Nephron progenitor cell (in vitro differentiated cells): ENCODE measurements around the gene FDX1.
A peak's percentile ranks its signal among the peaks of the same experiment; 100 is the strongest.
"Not testable (repeated sequence)": the region's sequence is repeated elsewhere in the genome, so short reads cannot be mapped to it uniquely, and the experiment has no call there.

ENCODE experiments used
- DNase-seq: peaks from one replicate; pipeline ENCODE4 v3.0.0; 2021
- H3K27ac Mint-ChIP-seq: 2 replicates; pipeline ENCODE4 v1.8.0; 2021; ENCODE audit warnings: mild to moderate bottlenecking, moderate library complexity, mixed read lengths
- H3K27me3 Mint-ChIP-seq: 2 replicates; pipeline ENCODE4 v1.8.0; 2021; ENCODE audit warnings: mild to moderate bottlenecking, low read depth, mixed read lengths; ENCODE audit not compliant: poor library complexity
- H3K36me3 Mint-ChIP-seq: 2 replicates; pipeline ENCODE4 v1.8.0; 2021; ENCODE audit warnings: low read depth, mixed read lengths
- H3K4me1 Mint-ChIP-seq: 2 replicates; pipeline ENCODE4 v1.8.0; 2021; ENCODE audit warnings: mixed read lengths
- H3K4me3 Mint-ChIP-seq: 2 replicates; pipeline ENCODE4 v1.8.0; 2021; ENCODE audit warnings: mild to moderate bottlenecking, moderate library complexity, mixed read lengths
- H3K9me3 Mint-ChIP-seq: 2 replicates; pipeline ENCODE4 v1.8.0; 2021; ENCODE audit warnings: mild to moderate bottlenecking, moderate library complexity, mixed read lengths
- TF ChIP-seq, protein P1 (sequence below): fragments of 200-600 bp; sonication (generic); IDR thresholded peaks from 2 replicates; pipeline ENCODE4 v1.5.0; 2021; ENCODE audit warnings: antibody characterized with exemption

Gene FDX1, protein sequence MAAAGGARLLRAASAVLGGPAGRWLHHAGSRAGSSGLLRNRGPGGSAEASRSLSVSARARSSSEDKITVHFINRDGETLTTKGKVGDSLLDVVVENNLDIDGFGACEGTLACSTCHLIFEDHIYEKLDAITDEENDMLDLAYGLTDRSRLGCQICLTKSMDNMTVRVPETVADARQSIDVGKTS

DNA sequence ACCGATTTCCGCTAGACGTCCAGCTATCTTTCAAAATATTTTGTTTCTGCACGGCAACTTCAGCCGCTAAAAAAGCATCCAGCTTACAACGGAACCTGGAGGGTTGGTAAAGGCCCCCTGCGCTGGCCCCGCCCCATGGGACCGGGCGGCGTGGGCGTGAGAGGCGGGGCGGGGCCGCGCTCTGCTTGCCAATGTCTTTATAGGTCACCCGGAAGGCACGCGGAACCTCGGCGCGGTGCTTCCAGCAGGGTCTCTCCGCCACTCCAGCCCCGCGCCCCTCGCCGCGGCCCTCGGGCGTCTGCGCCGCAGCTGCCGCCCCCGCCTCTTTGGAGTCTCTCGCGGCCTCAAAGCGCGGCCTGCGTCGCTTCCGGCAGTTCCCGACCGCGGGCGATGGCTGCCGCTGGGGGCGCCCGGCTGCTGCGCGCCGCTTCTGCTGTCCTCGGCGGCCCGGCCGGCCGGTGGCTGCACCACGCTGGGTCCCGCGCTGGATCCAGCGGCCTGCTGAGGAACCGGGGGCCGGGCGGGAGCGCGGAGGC is at the start of gene FDX1:
Gene FDX1 (plus strand): TSS at position 218 of the 536 bp plus-strand sequence. CDS start 173 bp downstream, at position 391.
- Mint-ChIP-seq H3K27me3 (no peaks in the 10 kb centered on the region), H3K27ac (peak within 1 kb of the TSS; percentile 97), H3K4me3 (peak within 1 kb of the TSS; percentile 97), H3K9me3 (no peaks in the 10 kb centered on the region), H3K36me3 (no peaks in the 10 kb centered on the region), H3K4me1 (peaks cover 42% of the 10 kb centered on the region)
- TF ChIP-seq, protein P1, sequence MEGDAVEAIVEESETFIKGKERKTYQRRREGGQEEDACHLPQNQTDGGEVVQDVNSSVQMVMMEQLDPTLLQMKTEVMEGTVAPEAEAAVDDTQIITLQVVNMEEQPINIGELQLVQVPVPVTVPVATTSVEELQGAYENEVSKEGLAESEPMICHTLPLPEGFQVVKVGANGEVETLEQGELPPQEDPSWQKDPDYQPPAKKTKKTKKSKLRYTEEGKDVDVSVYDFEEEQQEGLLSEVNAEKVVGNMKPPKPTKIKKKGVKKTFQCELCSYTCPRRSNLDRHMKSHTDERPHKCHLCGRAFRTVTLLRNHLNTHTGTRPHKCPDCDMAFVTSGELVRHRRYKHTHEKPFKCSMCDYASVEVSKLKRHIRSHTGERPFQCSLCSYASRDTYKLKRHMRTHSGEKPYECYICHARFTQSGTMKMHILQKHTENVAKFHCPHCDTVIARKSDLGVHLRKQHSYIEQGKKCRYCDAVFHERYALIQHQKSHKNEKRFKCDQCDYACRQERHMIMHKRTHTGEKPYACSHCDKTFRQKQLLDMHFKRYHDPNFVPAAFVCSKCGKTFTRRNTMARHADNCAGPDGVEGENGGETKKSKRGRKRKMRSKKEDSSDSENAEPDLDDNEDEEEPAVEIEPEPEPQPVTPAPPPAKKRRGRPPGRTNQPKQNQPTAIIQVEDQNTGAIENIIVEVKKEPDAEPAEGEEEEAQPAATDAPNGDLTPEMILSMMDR = peak; percentile 44
- peak; percentile 89 for DNase-seq

DNA sequence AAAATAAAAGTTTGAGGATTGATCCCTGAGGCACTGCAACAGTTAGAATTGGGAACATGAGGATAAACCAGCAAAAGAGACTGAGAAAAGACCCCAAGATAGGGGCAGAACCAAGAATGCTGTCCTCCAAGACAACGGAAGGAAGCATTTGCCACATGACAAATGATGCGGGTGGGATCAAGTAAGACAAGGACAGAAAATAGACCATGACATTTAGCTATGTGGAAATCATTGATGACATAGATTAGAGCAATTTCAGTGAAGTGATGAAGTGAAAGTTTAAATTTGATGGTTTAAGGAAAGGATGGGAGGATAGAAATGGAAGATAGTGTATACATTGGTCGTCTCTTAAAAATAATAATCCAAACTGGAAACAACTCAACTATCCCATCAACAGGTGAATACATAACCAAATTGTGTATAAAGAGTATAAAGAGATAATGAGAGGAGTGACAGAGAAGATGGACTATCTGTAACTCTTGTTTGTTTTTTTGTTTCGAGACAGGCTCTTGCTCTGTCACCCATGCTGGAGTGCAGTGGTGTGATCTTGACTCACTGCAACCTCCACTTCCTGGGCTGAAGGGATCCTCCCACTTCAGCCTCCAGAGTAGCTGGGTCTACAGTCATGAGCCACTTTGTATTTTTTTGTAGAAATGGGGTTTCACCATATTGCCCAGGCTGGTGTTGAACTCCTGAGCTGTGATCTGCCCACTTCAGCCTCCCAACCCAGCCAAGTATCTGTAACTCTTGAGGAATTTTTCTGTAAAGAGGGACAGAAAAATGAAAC is 48.7 kb upstream of the FDX1 start:
- TF ChIP-seq, protein P1 = no peak
- DNase-seq = no peak
- H3K27me3 Mint-ChIP-seq = no peaks in the 10 kb centered on the region
- no peak overlapping the region for H3K27ac Mint-ChIP-seq
- peaks cover 12% of the 10 kb centered on the region for H3K9me3 Mint-ChIP-seq
- no peaks in the 10 kb centered on the region for H3K36me3 Mint-ChIP-seq
- no peak overlapping the region for H3K4me3 Mint-ChIP-seq
- H3K4me1 Mint-ChIP-seq = peaks cover 13% of the 10 kb centered on the region

DNA sequence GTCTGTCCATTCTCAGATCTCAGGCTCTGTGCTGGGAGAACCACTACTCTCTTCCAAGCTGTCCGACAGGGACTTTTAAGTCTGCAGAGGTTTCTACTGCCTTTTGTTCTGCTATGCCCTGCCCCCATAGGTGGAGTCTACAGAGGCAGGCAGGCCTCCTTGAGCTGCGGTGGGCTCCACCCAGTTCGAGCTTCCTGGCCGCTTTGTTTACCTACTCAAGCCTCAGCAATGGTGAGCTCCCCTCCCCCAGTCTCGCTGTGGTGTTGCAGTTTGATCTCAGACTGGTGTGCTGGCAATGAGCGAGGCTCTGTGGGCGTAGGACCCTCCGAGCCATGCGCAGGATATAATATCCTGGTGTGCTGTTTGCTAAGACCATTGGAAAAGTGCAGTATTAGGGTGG is 41.5 kb upstream of the FDX1 start:
- Mint-ChIP-seq H3K36me3 (peaks cover 10% of the 10 kb centered on the region), H3K9me3 (peaks cover 48% of the 10 kb centered on the region)
- H3K27me3 Mint-ChIP-seq, DNase-seq, H3K4me3 Mint-ChIP-seq, H3K27ac Mint-ChIP-seq, H3K4me1 Mint-ChIP-seq: not testable (repeated sequence)

DNA sequence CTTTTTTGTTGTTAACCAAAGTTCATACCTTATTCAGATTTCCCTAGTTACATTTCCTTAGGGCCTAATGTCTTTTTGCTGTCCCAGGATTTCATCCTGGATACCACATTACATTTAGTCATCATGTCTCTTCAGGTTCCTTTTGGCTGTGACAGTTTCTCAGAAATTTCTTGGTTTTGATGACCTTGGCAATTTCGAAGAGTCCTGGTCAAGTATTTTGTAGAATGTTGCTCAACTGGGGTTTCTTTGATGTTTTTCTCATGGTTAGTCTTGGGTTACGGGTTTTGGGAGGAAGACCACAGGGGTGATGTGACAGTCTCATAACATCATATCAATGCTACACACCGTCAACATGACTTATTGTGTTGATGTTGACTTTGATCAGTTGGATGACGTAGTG is 39.8 kb upstream of the FDX1 start:
- Mint-ChIP-seq H3K9me3 (peaks cover 52% of the 10 kb centered on the region), H3K4me3 (no peak overlapping the region), H3K27me3 (peaks cover 6% of the 10 kb centered on the region), H3K27ac (no peak overlapping the region), H3K4me1 (no peaks in the 10 kb centered on the region), H3K36me3 (peaks cover 10% of the 10 kb centered on the region)
- DNase-seq = no peak
- TF ChIP-seq, protein P1 = no peak

DNA sequence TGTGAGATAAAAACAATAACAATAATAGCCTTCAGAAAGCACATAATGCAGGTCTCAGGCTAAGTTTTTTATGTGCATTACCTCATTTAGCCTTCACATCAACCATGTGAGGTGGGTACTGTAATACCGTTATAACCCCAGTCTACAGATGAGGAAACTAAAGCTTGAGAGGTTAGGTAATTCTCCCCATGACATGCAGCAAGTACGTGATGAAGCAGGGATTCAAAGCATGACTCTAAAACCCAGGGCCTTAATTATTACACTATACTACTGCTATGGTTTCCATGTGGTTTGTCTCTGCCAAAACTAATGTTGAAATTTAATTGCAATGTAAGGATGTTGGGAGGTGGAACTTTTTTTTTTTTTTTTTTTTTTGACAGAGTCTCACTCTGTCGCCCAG is 37.7 kb upstream of the FDX1 start:
- DNase-seq = no peak
- Mint-ChIP-seq H3K9me3 (peaks cover 57% of the 10 kb centered on the region), H3K4me3 (no peak overlapping the region), H3K27ac (no peak overlapping the region), H3K27me3 (peaks cover 6% of the 10 kb centered on the region), H3K4me1 (peaks cover 6% of the 10 kb centered on the region), H3K36me3 (peaks cover 10% of the 10 kb centered on the region)
- TF ChIP-seq, protein P1 = no peak

DNA sequence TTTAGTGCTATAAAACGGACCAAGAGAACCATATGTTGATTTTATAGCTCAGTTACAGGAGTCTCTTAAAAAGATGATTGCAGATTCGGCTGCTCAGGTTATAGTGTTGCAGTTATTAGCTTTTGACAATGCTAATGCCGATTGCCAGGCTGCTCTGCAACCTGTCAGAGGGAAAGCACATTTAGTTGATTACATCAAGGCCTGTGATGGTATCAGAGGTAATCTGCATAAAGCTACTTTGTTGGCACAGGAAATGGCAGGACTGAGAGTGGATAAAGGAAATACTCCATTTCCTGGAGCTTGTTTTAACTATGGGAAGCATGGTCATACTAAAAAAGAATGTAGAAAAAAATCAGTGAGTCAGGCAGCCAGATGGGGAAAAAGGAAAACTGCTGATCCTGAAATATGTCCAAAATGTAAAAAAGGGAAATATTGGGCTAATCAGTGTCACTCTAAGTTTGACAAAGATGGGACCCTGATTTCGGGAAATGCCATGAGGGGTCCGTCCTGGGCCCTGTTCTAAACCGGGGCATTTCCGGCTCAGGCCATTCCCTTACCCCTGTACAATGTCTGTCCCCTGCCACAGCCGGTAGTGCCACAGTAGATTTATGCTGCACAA is 32.0 kb upstream of the FDX1 start:
- Mint-ChIP-seq H3K9me3 (peaks cover 27% of the 10 kb centered on the region), H3K27ac (peak overlapping the region; percentile 13), H3K4me1 (peaks cover 14% of the 10 kb centered on the region)
- H3K27me3 Mint-ChIP-seq, DNase-seq, H3K36me3 Mint-ChIP-seq, H3K4me3 Mint-ChIP-seq: not testable (repeated sequence)

DNA sequence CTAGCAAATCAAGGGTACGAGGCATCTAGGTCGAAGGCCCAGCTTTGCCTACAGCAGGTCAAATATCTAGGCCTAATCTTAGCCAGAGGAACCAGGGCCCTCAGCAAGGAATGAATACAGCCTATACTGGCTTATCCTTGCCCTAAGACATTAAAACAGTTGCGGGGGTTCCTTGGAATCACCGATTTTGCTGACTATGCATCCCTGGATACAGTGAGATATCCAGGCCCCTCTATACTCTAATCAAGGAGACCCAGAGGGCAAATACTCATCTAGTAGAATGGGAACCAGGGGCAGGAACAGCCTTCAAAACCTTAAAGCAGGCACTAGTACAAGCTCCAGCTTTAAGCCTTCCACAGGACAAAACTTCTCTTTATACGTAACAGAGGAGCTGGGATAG is 26.2 kb upstream of the FDX1 start:
- H3K27me3 Mint-ChIP-seq, H3K4me3 Mint-ChIP-seq, DNase-seq, H3K27ac Mint-ChIP-seq, H3K36me3 Mint-ChIP-seq, H3K4me1 Mint-ChIP-seq: not testable (repeated sequence)
- H3K9me3 Mint-ChIP-seq = peaks cover 24% of the 10 kb centered on the region

DNA sequence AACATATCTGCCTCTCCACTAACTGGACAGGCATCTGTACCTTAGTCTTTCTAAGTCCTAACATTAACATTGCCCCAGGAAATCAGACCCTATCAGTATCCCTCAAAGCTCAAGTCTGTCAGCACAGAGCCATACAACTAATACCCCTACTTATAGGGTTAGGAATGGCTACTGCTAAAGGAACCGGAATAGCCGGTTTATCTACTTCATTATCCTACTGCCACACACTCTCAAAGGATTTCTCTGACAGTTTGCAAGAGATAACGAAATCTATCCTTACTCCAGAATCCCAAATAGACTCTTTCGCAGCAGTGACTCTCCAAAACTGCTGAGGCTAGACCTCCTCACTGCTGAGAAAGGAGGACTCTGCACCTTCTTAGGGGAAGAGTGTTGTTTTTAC is 24.1 kb upstream of the FDX1 start:
- not testable (repeated sequence) for H3K36me3 Mint-ChIP-seq, DNase-seq, H3K4me3 Mint-ChIP-seq, H3K27me3 Mint-ChIP-seq, H3K4me1 Mint-ChIP-seq, H3K27ac Mint-ChIP-seq
- H3K9me3 Mint-ChIP-seq = peaks cover 24% of the 10 kb centered on the region
